Glomerular visceral epithelial cell (primary cell): ENCODE results near the gene RASL11A.
A peak's percentile ranks its signal among the peaks of the same experiment; 100 is the strongest.
"Not testable (repeated sequence)": the region's sequence is repeated elsewhere in the genome, so short reads cannot be mapped to it uniquely, and the experiment has no call there.

Source experiments
- DNase-seq: peaks from one replicate; pipeline ENCODE4 v3.0.0-alpha.2; 2016; ENCODE audit errors: extremely low spot score

Gene RASL11A, protein sequence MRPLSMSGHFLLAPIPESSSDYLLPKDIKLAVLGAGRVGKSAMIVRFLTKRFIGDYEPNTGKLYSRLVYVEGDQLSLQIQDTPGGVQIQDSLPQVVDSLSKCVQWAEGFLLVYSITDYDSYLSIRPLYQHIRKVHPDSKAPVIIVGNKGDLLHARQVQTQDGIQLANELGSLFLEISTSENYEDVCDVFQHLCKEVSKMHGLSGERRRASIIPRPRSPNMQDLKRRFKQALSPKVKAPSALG

DNA sequence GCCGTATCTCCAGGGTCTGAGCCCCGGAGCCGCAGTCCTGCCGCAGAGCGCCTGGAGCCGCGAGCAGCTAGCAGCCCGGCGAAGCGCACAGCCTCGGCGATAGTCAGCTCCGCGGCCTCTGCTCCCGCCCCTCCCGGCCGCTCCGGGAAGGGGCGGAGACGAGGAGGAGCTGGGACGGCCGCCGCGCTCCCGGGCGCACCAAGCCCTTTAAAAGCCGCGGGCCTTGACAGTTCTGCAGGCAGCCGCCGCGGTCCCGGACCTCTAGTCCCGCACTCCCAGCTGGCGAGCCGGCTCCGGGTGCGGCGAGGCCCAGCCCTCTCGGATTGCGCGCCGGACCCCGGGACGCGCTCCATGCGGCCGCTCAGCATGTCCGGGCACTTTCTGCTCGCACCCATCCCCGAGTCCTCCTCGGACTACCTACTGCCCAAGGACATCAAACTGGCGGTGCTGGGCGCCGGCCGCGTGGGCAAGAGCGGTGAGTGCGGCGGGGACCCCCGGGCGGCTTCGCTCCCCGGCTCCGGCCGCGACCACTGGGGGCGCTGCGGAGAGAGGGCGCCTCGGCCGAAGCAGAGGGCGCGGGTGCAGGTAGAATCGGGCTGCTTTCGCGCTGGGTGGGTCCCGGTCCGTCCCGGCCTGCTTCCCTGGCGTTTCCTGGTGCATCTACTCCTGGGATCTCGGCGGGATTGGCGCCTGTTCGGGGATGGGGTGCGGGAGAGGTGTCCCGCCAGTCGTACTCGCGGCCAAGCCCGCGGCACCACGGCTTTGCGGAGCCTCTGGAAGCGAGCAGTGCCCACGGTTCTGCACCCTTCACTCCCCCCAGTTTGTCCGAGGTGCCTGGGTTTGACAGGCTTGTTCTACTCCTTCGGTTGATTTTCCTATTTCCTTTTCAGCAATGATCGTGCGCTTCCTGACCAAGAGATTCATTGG lies at the start of gene RASL11A:
Gene RASL11A (plus strand): TSS at position 237 of the 927 bp plus-strand sequence. CDS start 115 bp downstream, at position 352.
- peak; percentile 83 for DNase-seq

DNA sequence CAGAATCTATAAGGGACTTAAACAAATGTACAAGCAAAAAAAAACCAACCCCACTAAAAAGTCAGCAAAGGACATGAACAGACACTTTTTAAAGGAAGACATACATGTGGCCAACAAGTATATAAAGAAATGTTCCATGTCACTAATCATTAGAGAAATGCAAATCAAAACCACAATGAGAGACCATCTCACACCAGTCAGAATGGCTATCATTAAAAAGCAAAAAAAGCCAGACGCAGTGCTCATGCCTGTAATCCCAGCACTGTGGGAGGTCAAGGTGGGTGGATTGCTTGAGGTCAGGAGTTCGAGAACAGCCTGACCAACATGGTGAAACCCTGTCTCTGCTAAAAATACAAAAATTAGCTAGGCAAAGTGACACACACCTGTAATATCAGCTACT lies 48.5 kb upstream of the RASL11A start:
- DNase-seq = not testable (repeated sequence)

DNA sequence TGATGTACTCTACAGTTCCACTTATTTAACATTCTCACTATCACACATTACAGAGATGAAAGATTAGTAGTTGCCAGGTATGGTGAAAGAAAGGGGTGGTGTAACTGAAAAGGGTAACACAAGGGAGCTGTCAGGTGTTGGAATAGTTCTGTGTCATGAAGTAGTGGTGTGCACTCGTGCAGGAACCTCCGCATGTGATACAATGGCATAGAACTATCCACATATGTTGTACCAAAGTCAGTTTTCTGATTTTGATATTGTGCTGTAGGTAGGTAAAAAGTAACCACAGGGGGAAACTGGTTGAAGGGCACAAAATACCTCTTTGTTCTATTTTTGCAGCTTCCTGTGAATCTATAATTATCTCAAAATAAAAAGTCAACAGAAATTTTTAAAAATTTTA lies 43.6 kb upstream of the RASL11A start:
- no peak for DNase-seq

DNA sequence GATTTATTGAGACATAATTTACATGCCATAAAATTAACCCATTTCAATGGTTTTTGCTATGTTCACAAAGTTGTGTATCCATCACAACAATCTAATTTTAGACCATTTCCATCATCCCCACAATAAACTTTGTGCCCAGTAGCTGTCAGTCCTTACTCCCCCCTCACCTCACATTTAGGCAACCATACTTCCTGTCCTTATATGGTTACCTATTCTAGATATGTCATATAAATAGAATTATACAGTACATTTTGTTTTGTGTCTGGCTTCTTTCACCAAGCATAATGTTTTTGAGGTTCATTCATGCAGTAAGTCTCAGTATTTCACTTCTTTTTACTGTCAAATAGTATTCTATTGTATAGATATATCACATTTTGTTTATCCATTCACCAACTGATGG lies 42.5 kb upstream of the RASL11A start:
- no peak for DNase-seq

DNA sequence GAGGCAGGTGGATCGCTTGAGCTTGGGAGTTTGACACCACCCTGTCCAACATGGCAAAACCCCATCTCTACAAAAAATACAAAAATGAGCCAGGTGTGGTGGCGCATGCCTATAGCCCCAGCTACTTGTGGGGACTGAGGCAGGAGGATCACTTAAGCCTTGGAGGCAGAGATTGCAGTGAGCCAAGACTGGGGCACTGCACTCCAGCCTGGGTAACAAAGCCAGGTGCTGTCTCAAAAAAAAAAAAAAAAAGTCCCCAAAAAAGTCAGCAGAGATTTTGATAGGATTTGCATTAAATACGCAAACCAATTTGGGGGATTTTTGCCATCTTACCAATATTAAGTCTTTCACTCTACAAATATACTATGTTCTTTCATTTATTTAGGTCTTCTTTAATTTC lies 41.0 kb upstream of the RASL11A start:
- DNase-seq = no peak

DNA sequence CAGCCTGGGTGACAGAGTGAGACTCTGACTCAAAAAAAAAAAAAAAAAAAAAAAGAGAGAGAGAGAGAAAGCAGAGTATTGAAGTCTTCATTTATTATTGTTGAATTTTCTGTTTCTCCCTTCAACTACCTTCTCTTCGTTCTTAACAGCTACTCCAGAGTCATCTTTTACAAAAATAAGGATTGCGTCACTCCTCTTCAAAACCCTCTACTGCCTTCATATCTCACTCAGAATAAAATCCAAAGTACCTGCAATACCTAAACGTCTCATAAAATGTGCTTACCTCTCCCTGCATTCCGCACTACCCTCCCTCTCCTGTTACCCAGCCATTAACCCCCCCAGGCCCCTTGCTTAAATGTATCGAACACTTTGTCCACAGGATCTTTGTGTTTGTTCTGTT lies 36.7 kb upstream of the RASL11A start:
- no peak for DNase-seq

DNA sequence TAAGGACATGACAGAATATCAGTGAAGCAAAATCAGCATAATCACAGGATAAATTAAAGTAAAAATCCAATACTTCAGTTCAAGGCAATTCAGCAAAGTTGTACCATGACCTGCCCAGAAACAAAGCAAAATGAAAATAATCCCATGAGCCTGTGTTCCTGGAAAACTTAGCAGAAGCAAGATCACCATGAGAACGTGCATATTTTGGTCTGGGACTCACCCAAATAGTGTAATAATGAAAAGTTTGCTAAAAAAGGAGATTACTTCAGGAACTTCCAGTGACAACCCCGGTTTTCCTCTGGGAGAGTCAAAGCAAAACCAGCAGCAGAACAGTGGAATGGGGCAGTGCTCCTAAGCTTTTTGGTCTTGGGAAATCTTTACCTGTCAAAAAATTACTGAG lies 34.2 kb upstream of the RASL11A start:
- no peak for DNase-seq

DNA sequence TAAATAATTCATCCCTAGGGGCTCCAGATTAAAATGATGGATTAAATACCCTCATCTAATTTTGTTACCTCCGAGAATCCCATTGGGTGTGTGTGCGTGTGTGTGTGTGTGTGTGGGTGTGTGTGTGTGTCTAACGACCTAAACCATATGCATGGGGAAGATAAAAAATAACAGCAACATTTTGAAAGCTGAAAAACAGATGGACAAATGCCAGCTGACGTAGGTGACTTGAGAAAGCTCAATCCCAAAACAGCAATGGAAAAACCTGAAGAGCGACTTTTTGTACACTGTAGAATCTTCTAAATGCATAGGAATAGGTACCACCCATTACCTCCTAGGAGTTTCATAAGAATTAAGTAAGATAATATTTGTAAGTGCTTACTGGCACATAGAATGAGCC lies 27.9 kb upstream of the RASL11A start:
- no peak for DNase-seq

DNA sequence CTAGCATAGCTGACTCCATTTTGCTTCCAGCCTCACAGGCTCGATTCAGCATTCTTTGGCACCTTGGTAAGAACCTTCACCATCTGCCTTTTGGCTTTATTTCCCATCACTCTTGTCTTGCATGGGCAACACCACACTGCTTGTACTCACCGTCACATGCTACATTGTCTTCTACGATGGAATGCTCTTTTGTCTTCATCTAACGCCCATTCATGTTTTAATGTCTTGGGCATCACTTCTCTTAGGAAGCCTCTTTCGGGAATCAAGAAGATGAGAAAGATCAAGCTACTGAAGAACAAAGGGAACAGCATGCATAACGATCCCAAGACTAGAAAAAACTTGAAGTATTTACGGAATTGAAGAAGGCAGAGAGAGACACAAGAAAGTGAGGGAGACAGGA lies 25.0 kb upstream of the RASL11A start:
- no peak for DNase-seq

DNA sequence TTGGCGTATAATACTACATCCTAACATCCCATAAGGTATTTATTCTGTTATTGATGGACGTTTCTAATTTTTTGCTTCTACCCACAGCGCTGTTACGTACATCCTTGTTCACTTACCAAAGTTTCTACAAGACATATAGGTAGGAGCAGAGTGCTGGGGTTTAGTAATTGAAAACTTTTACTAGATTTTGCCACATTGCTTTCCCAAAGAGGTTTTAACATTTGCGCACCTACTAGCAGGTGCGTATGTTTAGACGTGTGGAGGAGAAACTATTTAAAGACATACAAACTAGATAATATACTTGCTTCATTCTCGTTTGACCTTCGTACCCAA lies 19.8 kb upstream of the RASL11A start:
- no peak for DNase-seq

DNA sequence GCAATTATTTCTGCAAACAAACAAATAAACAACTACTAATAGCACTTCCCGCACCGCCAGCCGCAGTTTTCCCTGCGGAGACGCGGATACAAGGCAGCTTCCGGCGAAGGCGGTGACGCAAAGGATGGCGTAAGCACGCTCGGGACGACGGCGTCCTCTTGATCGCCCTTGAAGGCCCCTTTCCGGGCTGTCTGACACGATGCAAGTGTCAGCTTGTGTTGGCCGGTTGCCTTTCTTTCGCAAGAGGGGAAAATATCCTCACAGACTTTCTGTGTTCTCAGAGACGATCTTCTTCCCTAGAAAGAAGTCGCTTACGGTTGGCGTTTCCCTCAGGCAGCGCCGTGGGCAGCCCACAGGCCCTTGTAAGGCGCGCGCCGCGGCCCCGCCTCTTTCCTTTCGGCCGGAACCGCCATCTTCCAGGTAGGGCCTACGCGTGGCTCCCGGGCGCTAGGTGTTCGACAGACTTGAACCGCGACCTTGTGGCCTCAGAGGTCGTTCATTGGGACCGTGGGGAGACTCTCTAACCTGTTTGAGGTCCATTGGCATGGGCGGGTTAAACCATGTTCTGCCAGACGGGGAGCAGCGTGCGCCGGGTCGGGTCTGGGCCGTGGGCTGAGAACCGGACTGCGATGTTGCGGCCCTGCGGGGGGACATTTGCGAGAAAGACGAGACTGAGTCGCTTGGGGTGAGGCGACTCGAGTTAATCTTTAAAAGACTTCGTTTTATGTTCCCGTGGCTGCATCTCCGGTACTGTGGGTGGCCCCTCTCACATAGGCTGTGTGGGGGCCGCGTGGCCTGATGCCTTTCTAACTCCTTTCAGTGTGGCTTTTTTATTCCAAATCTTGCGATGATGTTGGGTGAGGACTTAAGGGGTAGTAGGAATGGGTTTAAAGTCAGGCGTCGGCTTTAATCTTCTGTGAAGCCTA lies 19.2 kb upstream of the RASL11A start, which contains the start of gene RPL21:
Gene RPL21 (plus strand): TSS at position 393 of the 926 bp plus-strand sequence. CDS start 2,219 bp downstream, outside the sequence.
- peak; percentile 93 for DNase-seq

DNA sequence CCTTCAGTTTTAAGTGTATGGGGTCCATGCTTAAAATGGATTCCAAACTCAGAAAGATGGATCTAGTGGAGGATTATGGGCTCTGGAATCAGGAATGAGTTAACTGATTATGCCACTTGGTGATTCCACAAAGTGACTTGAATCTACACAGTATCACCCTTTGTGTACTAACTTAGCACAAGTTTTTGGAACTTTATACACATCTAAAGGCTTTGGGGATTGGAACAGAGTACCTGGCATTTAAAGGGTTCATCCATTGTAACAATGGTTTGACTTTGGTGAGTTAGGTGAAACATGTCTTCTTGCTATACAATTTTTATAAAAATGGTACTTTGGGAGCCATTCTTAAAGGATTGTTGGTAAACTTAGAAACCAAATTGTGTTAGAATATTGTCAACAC lies 18.2 kb upstream of the RASL11A start:
- DNase-seq = no peak

DNA sequence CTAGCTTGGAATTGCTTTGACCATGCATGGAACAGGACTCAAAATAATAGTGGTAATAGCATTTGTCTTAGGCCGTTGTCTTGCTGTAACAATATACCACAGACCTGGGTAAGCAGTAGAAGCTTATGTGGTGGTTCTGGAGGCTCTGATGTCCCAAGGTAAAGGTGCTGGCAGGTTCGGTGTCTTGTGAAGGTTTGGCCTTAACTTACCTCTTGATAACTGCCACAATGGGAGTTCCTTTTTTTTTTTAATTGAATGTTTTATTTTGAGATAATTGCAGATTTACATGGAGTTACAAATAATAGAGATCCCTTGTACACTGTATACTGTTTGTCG lies 13.4 kb upstream of the RASL11A start:
- no peak for DNase-seq

DNA sequence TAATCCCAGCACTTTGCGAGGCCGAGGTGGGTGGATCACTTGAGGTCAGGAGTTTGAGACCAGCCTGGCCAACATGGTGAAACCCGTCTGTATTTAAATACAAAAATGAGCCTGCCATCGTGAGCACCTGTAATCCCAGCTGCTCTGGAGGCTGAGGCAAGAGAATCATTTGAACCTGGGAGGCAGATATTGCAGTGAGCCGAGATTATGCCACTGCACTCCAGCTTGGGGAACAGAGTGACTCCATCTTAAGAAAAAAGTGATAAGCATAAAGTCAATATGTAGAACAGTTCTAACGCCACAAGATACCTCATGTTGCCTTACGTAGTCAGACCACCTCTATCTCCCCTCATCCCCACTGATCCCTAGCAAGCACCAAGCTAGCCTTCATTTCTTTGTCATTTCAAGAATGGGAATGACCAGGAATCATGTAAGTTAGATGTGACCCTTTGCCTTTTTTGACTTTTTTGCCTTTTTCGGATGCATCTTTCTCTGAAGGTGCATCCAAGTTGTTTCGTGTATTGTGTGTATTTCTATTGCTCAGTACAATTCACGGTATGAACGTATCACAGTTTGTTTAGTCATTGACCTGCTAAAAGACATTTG lies 12.9 kb upstream of the RASL11A start:
- no peak for DNase-seq

DNA sequence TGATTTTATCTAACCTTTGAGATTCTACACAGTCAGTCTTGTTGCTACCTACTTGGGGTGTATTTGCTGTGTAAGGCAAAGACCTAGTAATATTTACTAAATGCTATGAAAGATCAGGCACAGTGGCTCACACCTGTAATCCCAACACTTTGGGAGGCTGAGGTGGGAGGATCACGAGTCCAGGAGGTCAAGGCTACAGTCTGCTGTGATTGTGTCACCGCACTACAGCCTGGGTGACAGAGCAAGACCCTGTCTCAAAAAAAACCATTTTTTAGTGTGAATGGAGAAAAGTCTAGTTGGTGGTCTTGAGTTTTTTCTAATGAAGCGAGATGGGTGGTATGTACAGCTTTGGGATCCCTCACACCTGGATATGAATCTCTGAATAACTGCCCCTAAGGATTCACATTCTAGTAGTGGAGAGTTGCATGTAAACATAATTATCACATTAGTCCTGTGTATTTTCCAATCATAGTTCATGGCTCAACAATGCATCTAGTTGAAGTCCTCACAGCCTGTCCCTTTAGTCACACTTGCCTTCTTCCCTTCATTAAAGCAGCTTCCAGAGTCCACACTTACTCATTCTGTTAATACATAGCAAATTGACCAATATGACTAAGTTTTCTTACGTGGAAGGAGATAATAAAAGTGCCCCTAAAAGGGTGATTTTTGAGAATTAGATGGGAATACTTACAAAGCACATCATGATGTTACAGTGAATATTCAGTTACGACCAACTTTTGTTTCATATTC lies 11.8 kb upstream of the RASL11A start:
- DNase-seq = no peak

DNA sequence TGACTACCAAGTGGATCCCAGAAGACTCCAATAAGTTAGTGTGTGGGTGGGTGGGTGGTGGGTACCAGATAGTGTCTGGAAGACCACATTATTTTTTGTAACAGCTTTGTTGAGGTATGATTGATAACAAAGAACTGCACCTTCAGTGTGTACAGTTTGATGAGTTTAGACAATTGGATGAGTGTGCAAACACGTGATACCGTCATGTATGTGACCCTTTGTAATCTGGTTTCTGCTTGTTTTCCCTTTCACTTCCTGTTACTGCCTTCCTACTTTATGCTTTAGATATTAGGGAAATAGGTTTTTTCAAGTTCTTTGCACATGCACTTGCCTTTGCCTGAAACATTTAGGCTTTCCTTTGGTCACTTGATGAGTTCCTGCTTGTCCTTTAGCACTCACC lies 10.8 kb upstream of the RASL11A start:
- no peak for DNase-seq

DNA sequence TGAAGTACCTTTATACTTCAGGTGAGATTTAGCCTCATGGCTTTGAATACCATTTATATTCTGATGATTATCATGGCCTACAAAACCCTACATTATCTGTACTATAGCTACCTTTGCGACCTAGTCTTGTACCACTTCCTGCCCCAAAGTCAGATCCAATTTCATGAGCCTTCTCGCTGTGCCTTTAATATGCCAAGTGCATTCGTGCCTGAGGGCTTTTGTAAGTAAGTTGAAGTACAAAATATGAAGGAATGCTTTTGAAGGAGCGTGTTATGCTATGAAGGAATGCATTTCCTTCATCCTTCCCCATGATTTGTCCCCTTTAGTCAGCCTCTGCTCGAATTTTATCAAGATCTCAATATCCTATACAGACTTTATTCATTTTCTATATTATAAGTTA lies 9.2 kb upstream of the RASL11A start:
- DNase-seq = no peak

DNA sequence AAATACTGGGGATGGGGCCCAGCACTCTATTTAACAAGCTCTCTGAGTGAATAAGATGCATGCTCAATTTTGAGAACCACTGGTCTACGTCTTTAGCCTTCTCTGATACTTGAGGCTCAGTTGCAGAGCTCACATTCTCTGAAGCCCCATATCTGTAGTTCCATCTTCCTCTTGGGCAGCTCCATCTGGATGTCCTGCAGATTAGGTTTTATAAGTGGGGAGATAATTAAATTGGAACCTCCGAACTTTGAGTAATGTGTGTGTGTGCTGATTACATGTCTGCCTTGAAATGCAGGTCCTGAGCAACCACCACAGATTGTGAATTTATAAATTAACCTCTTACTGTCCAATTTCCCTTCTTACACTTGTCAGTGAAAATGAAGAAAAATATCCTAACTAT lies 7.2 kb upstream of the RASL11A start:
- no peak for DNase-seq

DNA sequence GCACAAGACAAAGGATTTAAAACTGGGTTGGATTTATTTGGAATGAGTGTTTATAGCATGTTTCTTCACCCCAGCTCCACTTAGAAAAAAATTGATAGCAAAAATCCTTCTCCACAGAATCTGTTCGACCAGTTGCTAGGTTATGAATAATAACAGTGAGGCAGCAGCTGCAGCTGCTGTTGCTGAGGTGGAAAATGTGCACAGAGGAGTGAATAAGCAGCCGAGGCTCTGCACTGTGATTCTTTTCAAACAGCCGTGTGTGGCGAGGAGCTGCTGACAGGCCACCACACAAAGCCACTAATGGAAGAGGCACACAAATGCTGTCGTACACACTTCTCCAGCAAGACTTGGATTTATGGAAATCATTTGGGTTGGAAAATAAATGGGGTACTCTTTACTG lies 6.4 kb upstream of the RASL11A start:
- peak; percentile 67 for DNase-seq

DNA sequence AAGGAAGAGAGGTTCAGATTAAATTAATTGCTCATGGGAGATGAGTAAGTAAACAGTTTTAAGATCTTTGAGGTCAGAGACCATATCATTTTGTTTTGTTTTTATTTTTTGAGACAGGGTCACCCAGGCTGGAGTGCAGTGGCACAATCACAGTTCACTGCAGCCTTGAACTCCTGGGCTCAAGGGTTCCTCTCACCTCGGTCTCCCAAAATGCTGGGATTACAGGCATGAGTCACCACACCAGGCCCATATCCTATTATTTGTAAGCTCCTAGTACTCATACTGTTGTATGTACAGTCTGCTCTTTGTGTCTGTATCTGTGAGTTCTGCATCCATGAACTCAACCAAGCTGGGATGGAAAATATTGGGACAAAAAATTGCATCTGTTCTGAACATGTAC lies 6.0 kb upstream of the RASL11A start:
- DNase-seq = no peak

DNA sequence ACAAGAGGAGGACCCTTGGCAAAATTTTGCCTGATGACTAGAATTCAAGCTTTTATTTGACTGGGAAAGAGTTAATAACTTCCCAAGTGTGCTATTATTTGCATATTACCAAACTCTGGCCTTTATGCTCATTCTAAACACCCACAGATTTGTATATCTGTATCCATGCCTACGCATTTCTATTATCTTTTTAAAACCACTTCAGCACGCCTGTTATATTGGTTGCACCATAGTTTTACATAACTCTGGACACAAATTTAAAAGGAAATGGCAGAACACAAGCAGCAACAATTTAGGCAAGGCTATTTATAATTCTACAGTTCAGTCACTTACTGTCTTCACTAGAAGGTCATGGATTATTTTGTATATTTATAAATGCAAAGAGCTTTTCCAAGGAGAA lies 3.7 kb upstream of the RASL11A start:
- no peak for DNase-seq
